T-helper 17 cell (primary cell): Measurements from ENCODE around the gene CORO7. TPM values are rescaled to one million over a fixed set of nuclear protein-coding genes. Genes with fewer than 3 reads are reported as not detected.
"Not testable (repeated sequence)": the region's sequence is repeated elsewhere in the genome, so short reads cannot be mapped to it uniquely, and the experiment has no call there.

Source experiments
- ATAC-seq: fragments of 150-1000 bp; cut with Tn5 transposase; 2 replicates; pipeline ENCODE4 v1.10.0; 2021; ENCODE audit warnings: mild to moderate bottlenecking, moderate library complexity
- DNase-seq, 3 donors: peaks; one replicate each; pipeline versions ENCODE4 v3.0.0 to v3.0.0-alpha.2; 2020 to 2021
- H3K9me3 ChIP-seq: one replicate; pipeline ENCODE4 v1.7.0; 2013; ENCODE audit warnings: low read length, mild to moderate bottlenecking; ENCODE audit not compliant: control insufficient read depth, poor library complexity, severe bottlenecking
- H3K27ac Mint-ChIP-seq: one replicate; pipeline ENCODE4 v1.8.0; 2022; ENCODE audit warnings: mild to moderate bottlenecking, moderate library complexity, mixed read lengths
- H3K27me3 Mint-ChIP-seq: one replicate; pipeline ENCODE4 v1.8.0; 2022; ENCODE audit warnings: mixed read lengths
- H3K36me3 Mint-ChIP-seq: one replicate; pipeline ENCODE4 v1.8.0; 2022; ENCODE audit warnings: low read depth, mixed read lengths
- H3K4me1 Mint-ChIP-seq: one replicate; pipeline ENCODE4 v1.8.0; 2022; ENCODE audit warnings: mild to moderate bottlenecking, mixed read lengths
- H3K4me3 Mint-ChIP-seq: one replicate; pipeline ENCODE4 v1.8.0; 2022; ENCODE audit warnings: mild to moderate bottlenecking, moderate library complexity, mixed read lengths
- total RNA-seq, 4 donors: library from RNA in 2 of 4; stranded (reverse) in 2 of 4; gene quantifications; one replicate each; pipeline ENCODE4 v1.2.3 and lab custom pipeline; 2022 to 2026

Gene CORO7
- total RNA-seq, 2 donors from 2014 or later: 733 to 757 TPM

DNA sequence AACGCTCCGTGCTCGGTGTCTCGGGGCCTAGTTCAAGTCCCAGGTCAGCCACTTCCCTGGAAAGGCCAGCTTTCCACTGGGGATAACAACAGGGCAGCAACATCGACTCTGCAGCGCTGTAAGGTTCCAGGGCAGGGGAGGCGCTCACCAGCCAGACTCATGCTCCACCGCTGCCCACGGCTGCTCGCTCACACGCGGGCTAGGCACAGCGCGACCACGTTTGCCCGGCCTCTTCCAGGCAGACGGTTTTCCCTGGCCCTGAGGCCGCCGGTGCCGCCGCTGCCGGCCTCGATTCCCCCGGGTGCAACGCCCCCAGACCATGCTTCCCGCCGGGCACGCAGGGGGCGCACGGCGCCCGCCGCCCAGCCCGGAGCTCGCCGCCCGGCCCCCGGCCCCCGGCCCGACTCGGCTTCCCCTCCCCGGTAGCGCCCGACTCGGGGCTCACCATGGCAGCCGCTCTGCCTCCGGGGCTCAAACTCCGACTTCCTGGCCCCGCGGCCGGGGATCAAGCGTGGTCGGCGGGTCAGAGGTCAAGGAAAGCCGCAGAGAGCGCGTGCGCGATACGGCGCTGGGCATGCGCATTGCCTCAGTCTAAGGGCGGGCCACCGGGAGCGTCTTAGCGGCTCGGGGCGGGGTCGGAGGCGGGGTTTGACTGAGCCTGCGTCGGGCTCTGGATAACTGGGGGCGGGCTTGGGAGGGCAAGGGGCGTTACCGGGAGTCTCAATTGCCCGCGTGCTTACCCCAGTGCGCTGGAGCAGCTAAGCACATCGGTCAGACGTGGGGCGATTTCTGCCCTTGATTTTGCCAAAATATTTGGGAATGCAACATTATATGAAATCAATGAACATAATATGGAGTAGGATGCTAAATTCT lies 65.4 kb downstream of the CORO7 start, which contains the start of gene PAM16:
Gene PAM16, minus strand, starts transcription at position 535 of the 873 bp plus-strand sequence. Its CDS starts 87 bp downstream, at position 448.
- Mint-ChIP-seq H3K27me3 (no peaks in the 10 kb centered on the region), H3K36me3 (peaks cover 3% of the 10 kb centered on the region), H3K27ac (peak within 1 kb of the TSS; percentile 83), H3K4me1 (peaks cover 14% of the 10 kb centered on the region), H3K4me3 (peak within 1 kb of the TSS; percentile 93)
- no peaks in the 10 kb centered on the region for H3K9me3 ChIP-seq
- DNase-seq: peak; percentile 97 to 98 (median 98)
- ATAC-seq: peak; percentile 85

DNA sequence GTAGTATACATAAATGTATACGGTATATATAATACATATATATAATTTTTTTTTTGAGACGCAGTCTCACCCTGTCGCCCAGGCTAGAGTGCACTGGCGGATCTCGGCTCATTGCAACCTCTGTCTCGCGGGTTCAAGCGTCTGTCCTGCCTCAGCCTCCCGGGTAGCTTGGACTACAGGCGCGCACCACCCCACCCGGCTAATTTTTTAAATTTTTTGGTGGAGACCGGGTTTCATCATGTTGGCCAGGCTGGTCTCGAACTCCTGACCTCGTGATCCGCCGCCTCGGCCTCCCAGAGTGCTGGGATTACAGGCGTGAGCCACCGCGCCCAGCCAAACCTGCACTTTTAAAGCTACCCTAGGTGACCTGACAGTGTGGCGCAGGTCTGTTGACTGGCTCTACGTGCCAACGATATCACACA lies 66.0 kb downstream of the CORO7 start:
- H3K4me3 Mint-ChIP-seq: peak overlapping the region; percentile 93
- H3K4me1 Mint-ChIP-seq: peaks cover 14% of the 10 kb centered on the region
- H3K36me3 Mint-ChIP-seq: peaks cover 3% of the 10 kb centered on the region
- H3K9me3 ChIP-seq: no peaks in the 10 kb centered on the region
- no peak for DNase-seq
- ATAC-seq: peak; percentile 13
- no peaks in the 10 kb centered on the region for H3K27me3 Mint-ChIP-seq
- H3K27ac Mint-ChIP-seq: peak overlapping the region; percentile 83

DNA sequence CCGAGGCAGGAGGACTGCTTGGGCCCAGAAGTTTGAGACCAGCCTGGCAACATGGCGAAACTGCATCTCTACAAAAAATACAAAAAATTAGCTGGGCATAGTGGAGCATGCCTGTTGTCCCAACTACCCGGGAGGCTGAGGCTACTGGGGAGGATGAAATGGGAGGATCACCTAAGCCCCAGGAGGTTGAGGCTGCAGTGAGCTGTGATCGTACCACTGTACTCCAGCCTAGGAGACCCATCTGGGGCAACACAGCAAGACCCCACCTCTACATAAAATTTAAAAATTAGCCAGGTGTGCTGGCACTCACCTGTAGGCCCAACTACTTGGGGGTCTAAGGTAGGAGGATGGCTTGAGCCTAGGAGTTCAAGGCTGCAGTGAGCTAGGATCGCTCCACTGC lies 67.1 kb downstream of the CORO7 start:
- ATAC-seq (no peak), DNase-seq (no peak)
- no peaks in the 10 kb centered on the region for H3K27me3 Mint-ChIP-seq
- H3K4me3 Mint-ChIP-seq: no peak overlapping the region
- no peaks in the 10 kb centered on the region for H3K9me3 ChIP-seq
- no peaks in the 10 kb centered on the region for H3K36me3 Mint-ChIP-seq
- H3K27ac Mint-ChIP-seq: no peak overlapping the region
- peaks cover 17% of the 10 kb centered on the region for H3K4me1 Mint-ChIP-seq

DNA sequence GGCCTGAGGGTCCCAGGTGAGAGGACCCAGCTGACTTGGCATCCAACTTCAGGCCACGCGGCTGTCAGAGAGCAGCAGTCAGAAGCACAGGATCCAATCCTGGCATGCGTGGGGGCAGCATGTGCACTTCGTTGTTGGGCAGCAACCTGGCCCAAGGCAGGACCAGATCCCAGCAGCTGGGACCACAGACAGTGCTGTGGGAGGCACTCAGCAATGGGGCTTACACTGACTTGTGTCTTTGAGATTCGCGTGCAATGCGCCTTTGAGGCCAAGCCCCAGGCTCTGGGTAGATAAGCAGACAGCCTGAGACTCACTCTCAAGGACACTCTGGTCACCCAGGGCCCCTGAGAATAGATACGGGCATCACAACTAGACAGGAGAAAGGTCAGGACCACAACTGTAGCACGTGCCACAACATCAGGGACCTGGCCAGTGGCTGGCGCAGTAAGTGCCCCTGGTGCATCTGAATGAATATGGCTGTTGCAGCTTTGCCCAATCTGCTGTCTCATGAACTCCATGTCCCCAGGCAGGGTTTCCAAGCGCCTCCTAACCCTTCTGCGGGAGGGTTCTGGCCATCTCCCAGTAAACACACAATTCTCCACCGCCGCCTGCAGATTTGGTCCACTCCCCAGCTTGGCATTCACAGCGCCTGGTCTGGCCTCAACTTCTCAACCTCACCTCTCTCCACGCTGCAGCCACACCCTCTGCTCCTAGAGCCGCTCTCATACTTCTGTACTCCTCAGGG lies 68.5 kb downstream of the CORO7 start:
- Mint-ChIP-seq H3K27me3 (no peaks in the 10 kb centered on the region), H3K4me1 (peaks cover 19% of the 10 kb centered on the region), H3K27ac (peak overlapping the region; percentile 87), H3K4me3 (no peak overlapping the region), H3K36me3 (no peaks in the 10 kb centered on the region)
- ATAC-seq: no peak
- no peak for DNase-seq
- no peaks in the 10 kb centered on the region for H3K9me3 ChIP-seq

DNA sequence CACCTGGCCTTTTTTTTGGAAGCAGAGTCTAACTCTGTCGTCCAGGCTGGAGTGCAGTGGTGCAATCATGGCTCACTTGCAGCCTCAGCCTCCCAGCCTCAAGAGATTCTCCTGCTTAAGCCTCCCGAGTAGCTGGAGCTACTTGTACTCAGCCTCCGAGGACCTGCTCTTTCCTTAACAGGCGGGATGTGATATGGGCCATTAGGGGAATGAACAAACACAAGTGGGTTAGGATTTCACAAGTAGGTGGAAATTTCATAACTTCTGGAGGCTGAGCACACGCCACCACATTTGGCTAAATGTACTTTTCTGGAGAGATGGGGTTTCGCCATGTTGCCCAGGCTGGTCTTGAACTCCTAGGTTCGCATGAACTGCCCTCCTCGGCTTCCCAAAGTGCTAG lies 69.4 kb downstream of the CORO7 start:
- ATAC-seq: no peak
- Mint-ChIP-seq H3K4me1 (peaks cover 19% of the 10 kb centered on the region), H3K4me3 (no peak overlapping the region), H3K36me3 (no peaks in the 10 kb centered on the region), H3K27ac (peak overlapping the region; percentile 87), H3K27me3 (no peaks in the 10 kb centered on the region)
- no peaks in the 10 kb centered on the region for H3K9me3 ChIP-seq
- no peak for DNase-seq

DNA sequence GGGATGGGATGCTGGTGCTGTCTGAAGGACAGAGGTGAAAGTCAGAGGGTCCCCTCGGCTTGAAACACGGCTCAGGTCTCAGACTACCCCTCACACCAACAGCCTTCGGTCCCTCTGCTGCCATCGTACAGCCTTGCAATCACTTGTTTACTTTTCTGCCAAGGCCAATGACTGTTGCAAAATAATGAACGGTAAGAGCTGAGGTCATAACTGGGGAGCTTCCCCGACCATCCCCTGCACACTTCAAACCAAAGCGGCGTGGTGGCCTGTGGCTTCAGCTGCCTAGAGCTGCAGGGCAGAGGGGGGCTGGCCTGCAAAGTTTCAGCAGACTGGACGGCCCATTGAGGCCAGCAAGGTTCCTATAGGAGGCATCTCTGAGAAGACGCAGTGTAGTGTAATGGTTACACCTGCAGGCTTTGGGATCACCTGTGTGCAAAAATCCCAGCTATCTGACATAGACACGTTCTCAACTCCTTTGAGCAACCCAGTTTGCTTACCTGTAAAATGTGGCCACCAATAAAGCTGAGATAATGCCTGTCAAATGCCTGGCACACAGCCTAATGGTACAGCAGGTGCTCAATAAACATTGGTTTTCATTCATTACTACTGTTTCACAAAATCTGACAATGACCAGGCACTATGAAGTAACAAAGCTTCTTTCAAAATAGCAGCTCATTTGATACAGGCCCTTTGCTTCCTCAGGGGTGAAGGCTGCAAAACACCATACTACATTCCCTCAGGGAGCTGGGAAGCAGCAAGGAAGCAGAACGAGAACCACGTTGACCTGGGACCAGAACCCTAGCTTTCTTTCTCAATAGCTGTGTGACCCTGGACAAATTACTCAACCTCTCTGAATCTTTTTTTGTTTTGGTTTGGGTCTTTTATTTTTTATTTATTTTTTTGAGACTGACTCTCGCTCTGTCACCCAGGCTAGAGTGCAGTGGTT lies 70.3 kb downstream of the CORO7 start:
- H3K9me3 ChIP-seq: no peaks in the 10 kb centered on the region
- ATAC-seq: peak; percentile 7
- peaks cover 17% of the 10 kb centered on the region for H3K4me1 Mint-ChIP-seq
- peak overlapping the region; percentile 19 for H3K4me3 Mint-ChIP-seq
- no peaks in the 10 kb centered on the region for H3K27me3 Mint-ChIP-seq
- H3K27ac Mint-ChIP-seq: peak overlapping the region; percentile 87
- DNase-seq: no peak
- no peaks in the 10 kb centered on the region for H3K36me3 Mint-ChIP-seq

DNA sequence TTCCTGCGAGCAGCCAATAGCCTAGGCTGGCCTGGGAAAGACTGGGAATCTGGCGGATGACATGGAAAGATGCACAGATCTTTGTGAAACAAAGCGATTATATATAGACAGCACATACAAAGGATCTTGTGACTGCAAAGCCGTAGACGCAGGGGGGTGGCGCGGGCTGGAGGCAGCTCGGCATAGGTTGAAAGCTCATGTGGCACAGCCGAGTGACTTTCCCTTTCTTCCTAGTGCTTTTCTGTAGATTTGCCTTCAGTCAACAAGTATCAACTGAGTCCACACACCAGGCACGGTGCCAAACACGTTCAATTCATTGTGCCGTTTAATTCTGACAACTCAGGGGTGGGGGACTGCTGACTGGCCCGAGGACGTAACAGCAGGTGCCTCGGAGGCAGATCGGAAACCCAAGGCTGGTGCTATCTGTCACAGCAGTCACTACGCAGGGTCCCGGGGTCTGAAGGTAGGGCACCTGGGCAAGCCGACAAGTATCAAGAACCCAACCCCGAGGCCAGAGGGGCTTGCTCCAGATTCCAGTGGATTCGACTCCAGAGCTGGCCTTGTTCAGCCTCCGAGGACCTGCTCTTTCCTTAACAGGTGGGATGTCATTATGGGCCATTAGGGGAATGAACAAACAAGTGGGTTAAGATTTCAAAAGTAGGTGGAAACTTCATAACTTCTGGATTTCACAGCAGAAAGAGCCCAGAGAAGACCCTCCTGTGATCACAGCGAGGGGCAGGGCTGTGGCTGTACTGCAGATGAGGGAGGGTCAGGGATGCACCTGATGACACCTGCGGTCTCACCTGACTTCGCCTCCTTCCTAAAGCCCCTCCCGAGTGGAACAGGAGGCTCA lies 71.2 kb downstream of the CORO7 start:
- Mint-ChIP-seq H3K4me1 (peaks cover 12% of the 10 kb centered on the region), H3K27me3 (no peaks in the 10 kb centered on the region), H3K36me3 (no peaks in the 10 kb centered on the region), H3K27ac (peak overlapping the region; percentile 37), H3K4me3 (peak overlapping the region; percentile 31)
- DNase-seq (no peak), ATAC-seq (peak; percentile 9)
- no peaks in the 10 kb centered on the region for H3K9me3 ChIP-seq

DNA sequence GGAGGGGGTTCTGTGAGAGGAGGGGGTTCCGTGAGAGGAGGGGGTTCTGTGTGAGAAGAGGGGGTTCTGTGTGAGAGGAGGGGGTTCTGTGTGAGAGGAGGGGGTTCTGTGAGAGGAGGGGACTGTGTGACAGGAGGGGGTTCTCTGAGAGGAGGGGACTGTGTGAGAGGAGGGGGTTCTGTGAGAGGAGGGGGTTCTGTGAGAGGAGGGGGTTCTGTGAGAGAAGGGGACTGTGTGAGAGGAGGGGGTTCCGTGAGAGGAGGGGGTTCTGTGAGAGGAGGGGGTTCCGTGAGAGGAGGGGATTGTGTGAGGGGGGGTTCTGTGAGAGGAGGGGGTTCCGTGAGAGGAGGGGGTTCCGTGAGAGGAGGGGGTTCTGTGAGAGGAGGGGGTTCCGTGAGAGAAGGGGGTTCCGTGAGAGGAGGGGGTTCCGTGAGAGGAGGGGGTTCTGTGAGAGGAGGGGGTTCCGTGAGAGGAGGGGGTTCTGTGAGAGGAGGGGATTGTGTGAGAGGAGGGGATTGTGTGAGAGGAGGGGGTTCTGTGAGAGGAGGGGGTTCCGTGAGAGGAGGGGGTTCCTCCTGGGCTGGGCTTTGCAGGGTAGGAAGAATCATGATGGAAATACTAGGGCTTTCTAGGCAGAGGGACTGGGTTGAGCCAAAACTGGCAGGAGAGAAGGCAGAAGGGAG lies 72.0 kb downstream of the CORO7 start:
- DNase-seq, ATAC-seq, H3K27me3 Mint-ChIP-seq, H3K9me3 ChIP-seq, H3K36me3 Mint-ChIP-seq: not testable (repeated sequence)
- Mint-ChIP-seq H3K4me3 (peak overlapping the region; percentile 31), H3K4me1 (peaks cover 12% of the 10 kb centered on the region), H3K27ac (peak overlapping the region; percentile 82)

DNA sequence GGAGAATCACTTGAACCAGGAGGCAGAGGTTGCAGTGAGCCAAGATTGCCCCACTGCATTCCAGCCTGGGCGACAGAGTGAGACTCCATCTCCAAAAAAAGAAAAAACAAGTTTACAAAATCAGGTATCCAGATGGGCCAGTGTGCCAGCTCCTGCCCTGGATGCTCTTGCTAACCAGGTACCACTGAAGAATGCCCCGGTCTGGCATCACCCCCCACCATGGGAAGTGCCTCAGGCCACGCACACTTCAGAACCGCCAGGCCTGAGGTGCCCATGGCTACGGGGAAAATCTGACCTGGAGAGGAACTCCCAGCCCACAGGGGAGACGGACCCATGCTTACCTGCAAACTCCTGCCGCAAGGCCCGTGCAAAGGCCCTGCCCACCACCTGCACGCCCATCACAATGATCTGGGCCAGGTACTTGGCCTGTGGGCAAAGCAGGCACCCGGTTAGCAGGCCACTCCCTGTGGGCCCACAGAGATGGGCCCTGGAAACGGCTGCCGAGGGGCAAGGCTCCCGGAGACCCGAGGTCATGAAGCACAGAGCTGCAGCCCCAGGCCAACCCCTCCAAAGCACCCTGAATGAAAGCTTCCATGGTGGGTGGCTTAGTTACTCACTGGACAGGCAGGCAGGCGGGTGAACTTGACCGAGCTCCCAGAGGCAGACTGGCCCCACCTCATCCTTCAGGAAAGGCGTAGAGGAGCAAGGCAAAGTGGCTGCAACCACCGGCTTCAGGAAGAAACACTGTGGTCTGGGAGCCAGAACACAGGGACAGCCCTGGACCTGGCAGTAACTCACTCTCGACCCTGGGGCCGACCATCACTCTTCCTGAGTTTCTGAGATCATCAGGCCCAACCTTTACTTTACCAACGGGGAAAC lies 73.3 kb downstream of the CORO7 start:
- H3K4me1 Mint-ChIP-seq: peaks cover 8% of the 10 kb centered on the region
- H3K36me3 Mint-ChIP-seq: no peaks in the 10 kb centered on the region
- peak overlapping the region; percentile 82 for H3K27ac Mint-ChIP-seq
- DNase-seq (no peak), ATAC-seq (no peak)
- no peaks in the 10 kb centered on the region for H3K27me3 Mint-ChIP-seq
- no peaks in the 10 kb centered on the region for H3K9me3 ChIP-seq
- no peak overlapping the region for H3K4me3 Mint-ChIP-seq

DNA sequence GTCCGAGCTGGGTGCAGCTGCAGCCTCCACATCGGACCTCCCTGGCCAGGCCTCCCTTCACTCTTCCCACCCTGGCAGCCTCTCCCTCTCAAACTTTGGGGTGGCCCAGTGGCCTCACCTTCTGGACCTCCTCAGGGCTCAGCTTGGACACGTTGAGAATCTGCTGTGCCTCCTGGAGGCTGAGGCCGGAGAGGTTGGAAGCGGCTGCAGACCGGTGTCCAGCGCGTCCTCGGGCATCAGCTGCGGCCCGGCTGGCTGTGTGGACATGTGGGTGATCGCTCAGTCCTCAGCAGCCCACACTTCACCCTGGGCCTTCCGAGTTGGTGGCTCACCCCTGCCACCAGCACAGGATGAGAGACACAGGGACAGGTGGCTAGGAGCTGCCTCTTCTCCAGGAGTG lies 75.1 kb downstream of the CORO7 start:
- H3K27ac Mint-ChIP-seq: no peak overlapping the region

DNA sequence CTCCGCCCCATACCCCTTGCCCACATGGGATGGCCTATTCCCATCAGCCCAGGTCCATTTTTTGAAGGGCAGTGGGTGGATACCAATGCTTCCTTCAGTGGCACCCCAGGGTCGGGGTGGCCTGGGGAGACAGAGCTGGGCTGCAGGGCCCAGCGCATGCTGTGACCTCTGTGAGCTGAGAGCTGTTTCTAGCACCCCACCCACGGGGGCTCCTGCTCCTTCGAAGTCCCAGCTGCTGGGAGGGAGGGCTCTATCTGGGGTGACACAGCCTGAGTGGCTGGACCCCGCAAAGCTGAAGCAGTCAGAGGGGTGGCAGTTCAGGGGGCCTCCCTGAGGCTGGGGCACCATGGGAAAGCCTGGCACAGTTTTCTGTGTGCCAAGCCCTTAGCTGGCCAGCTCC lies 76.0 kb downstream of the CORO7 start:
- no peaks in the 10 kb centered on the region for H3K27me3 Mint-ChIP-seq
- H3K9me3 ChIP-seq: no peaks in the 10 kb centered on the region
- peaks cover 5% of the 10 kb centered on the region for H3K4me1 Mint-ChIP-seq
- DNase-seq (no peak), ATAC-seq (no peak)
- H3K27ac Mint-ChIP-seq: no peak overlapping the region
- H3K4me3 Mint-ChIP-seq: no peak overlapping the region
- no peaks in the 10 kb centered on the region for H3K36me3 Mint-ChIP-seq

More for the DNA sequence above, 75.1 kb downstream of the CORO7 start:
- ATAC-seq: no peak
- DNase-seq: no peak
- no peaks in the 10 kb centered on the region for H3K9me3 ChIP-seq
- peaks cover 5% of the 10 kb centered on the region for H3K4me1 Mint-ChIP-seq
- H3K27me3 Mint-ChIP-seq: no peaks in the 10 kb centered on the region
- H3K36me3 Mint-ChIP-seq: no peaks in the 10 kb centered on the region
- H3K4me3 Mint-ChIP-seq: no peak overlapping the region
